NCI-H128 (cell line): ENCODE measurements around the gene TAF4.

Experiments
- DNase-seq: peaks from one replicate; lab custom pipeline; 2025; ENCODE audit not compliant: unreplicated experiment; lab: John Stamatoyannopoulos, UW

The TAF4 gene

GRCh38 chr20:61935926-61936700 is 129.6 kb downstream of the TAF4 start:
- DNase-seq, result no peak

- no peak for DNase-seq
Measured at GRCh38 chr20:61934716-61935530, 130.8 kb downstream of the TAF4 start.

GRCh38 chr20:61933951-61934715 is 131.5 kb downstream of the TAF4 start:
- no peak for DNase-seq

- no peak for DNase-seq
Measured at GRCh38 chr20:61933481-61933950, 132.2 kb downstream of the TAF4 start.

GRCh38 chr20:61932711-61933480 is 132.8 kb downstream of the TAF4 start:
- DNase-seq, result no peak

- DNase-seq, result no peak
Measured at GRCh38 chr20:61932199-61932592, 133.5 kb downstream of the TAF4 start.

- no peak for DNase-seq
Measured at GRCh38 chr20:61931476-61932198, 134.0 kb downstream of the TAF4 start.

- no peak for DNase-seq
Measured at GRCh38 chr20:61930776-61931475, 134.8 kb downstream of the TAF4 start.

GRCh38 chr20:61929971-61930666 is 135.6 kb downstream of the TAF4 start:
- no peak for DNase-seq

- DNase-seq, result no peak
Measured at GRCh38 chr20:61929561-61929960, 136.1 kb downstream of the TAF4 start.

- no peak for DNase-seq
Measured at GRCh38 chr20:61927826-61928541, 137.7 kb downstream of the TAF4 start.

GRCh38 chr20:61927193-61927825 is 138.4 kb downstream of the TAF4 start:
- no peak for DNase-seq

- no peak for DNase-seq
Measured at GRCh38 chr20:61926796-61927192, 138.9 kb downstream of the TAF4 start.

- no peak for DNase-seq
Measured at GRCh38 chr20:61926253-61926613, 139.4 kb downstream of the TAF4 start.

GRCh38 chr20:61925555-61926252 is 140.0 kb downstream of the TAF4 start:
- DNase-seq, result no peak

- no peak for DNase-seq
Measured at GRCh38 chr20:61924858-61925554, 140.7 kb downstream of the TAF4 start.
